ENCODE data around the gene GTPBP6.

Gene GTPBP6

GRCh38 chrX:255923-256331 is 62.7 kb downstream of the GTPBP6 start:
- no peak for DNase-seq (ENCODE audit: extremely low spot score)
- CTCF ChIA-PET, result no interaction called here
- POLR2A ChIA-PET, result no interaction called here
- no peak for TF ChIP-seq CTCF (IDR thresholded peaks at IDR 0.05; ENCODE audit: control extremely low read depth, extremely low read depth, low read depth, missing control alignments)

Data from GM10248 (cell line).